Hematopoietic multipotent progenitor cell treated with erythropoietin and hydrocortisone succinate and interleukin-3 and kit ligand, for 15 days (in vitro differentiated cells): ENCODE measurements around the gene ADGRG2.
"Not testable (repeated sequence)": the region's sequence is repeated elsewhere in the genome, so short reads cannot be mapped to it uniquely, and the experiment has no call there.

Source experiments
- DNase-seq: peaks from one replicate; pipeline ENCODE4 v3.0.0-alpha.2; 2015; ENCODE audit warnings: low spot score

Gene ADGRG2

GRCh38 chrX:19086102-19086772 lies 36.0 kb downstream of the ADGRG2 start:
- no peak for DNase-seq

- DNase-seq: no peak
These were observed 36.6 kb downstream of the ADGRG2 start for GRCh38 chrX:19085666-19086065.

- no peak for DNase-seq
These were observed 46.5 kb downstream of the ADGRG2 start for GRCh38 chrX:19075754-19076153.

- DNase-seq: no peak
These were observed 49.9 kb downstream of the ADGRG2 start for GRCh38 chrX:19072372-19072771.

- no peak for DNase-seq
These were observed 51.7 kb downstream of the ADGRG2 start for GRCh38 chrX:19070555-19070994.

- not testable (repeated sequence) for DNase-seq
These were observed 55.3 kb downstream of the ADGRG2 start for GRCh38 chrX:19066987-19067386.

- DNase-seq: no peak
These were observed 56.7 kb downstream of the ADGRG2 start for GRCh38 chrX:19065535-19065934.

GRCh38 chrX:19064175-19064574 lies 58.1 kb downstream of the ADGRG2 start:
- DNase-seq: no peak

GRCh38 chrX:19063030-19063429 lies 59.2 kb downstream of the ADGRG2 start:
- DNase-seq: no peak

GRCh38 chrX:19059067-19059466 lies 63.2 kb downstream of the ADGRG2 start:
- DNase-seq: no peak

GRCh38 chrX:19057856-19058255 lies 64.4 kb downstream of the ADGRG2 start:
- no peak for DNase-seq

GRCh38 chrX:19049110-19049509 lies 73.2 kb downstream of the ADGRG2 start:
- DNase-seq: no peak

- no peak for DNase-seq
These were observed 75.7 kb downstream of the ADGRG2 start for GRCh38 chrX:19046343-19047215.

GRCh38 chrX:19040373-19040772 lies 81.9 kb downstream of the ADGRG2 start:
- DNase-seq: peak; percentile 10

GRCh38 chrX:19034025-19034424 lies 88.2 kb downstream of the ADGRG2 start:
- DNase-seq: no peak

- no peak for DNase-seq
These were observed 91.5 kb downstream of the ADGRG2 start for GRCh38 chrX:19030805-19031204.

- no peak for DNase-seq
These were observed 93.7 kb downstream of the ADGRG2 start for GRCh38 chrX:19028560-19028959.

- DNase-seq: no peak
These were observed 97.9 kb downstream of the ADGRG2 start for GRCh38 chrX:19024366-19024765.

GRCh38 chrX:19019996-19020395 lies 102.3 kb downstream of the ADGRG2 start:
- no peak for DNase-seq

- DNase-seq: no peak
These were observed 105.0 kb downstream of the ADGRG2 start for GRCh38 chrX:19017271-19017670.

GRCh38 chrX:19016614-19017013 lies 105.7 kb downstream of the ADGRG2 start:
- DNase-seq: not testable (repeated sequence)

- no peak for DNase-seq
These were observed 114.4 kb downstream of the ADGRG2 start for GRCh38 chrX:19007868-19008267.

- no peak for DNase-seq
These were observed 115.3 kb downstream of the ADGRG2 start for GRCh38 chrX:19007011-19007410.
